Body of pancreas (tissue), 4 donors: ENCODE data around the gene SORCS1. TPM values are rescaled to one million over a fixed set of nuclear protein-coding genes. Genes with fewer than 3 reads are reported as not detected.

Source experiments
- ATAC-seq: fragments of 150-250 bp; one replicate; pipeline ENCODE4 v1.9.1; 2016
- DNase-seq, 4 donors: peaks; one replicate each; pipeline ENCODE4 v3.0.0-alpha.2; 2019
- H3K27ac ChIP-seq, 4 donors: fragments of 200-600 bp; sonication (generic); 1 replicate in 3 of 4; 2 replicates in 1 of 4; pipeline versions ENCODE4 v1.5.1 to v1.6.1; 2016 to 2019; ENCODE audit warnings: mild to moderate bottlenecking in 1 of 4, mixed read lengths in 1 of 4, moderate library complexity in 1 of 4
- H3K27me3 ChIP-seq, 2 donors: fragments of 200-600 bp; sonication (generic); one replicate each; pipeline ENCODE4 v1.6.0; 2016; ENCODE audit warnings: mild to moderate bottlenecking in 1 of 2
- H3K36me3 ChIP-seq, 2 donors: fragments of 200-600 bp; sonication (generic); replicated peaks in 1 of 2; 2 replicates each; pipeline ENCODE4 v1.5.1; 2016; ENCODE audit warnings: low read depth in 2 of 2; ENCODE audit not compliant: insufficient read depth in 1 of 2
- H3K4me1 ChIP-seq: fragments of 200-600 bp; sonication (generic); one replicate; pipeline ENCODE4 v1.6.0; 2016
- H3K4me3 ChIP-seq, 2 donors: fragments of 200-600 bp; sonication (generic); 1 replicate in 1 of 2; 2 replicates in 1 of 2; pipeline ENCODE4 v1.5.1; 2016 to 2019
- H3K9me3 ChIP-seq, 3 donors: fragments of 200-600 bp; sonication (generic); 1 replicate in 2 of 3; 2 replicates in 1 of 3; pipeline ENCODE4 v1.5.1; 2016
- CTCF ChIP-seq, 7 experiments: fragments of 450-650 bp in 4 of 7; fragments of 200-600 bp in 3 of 7; sonication (generic) in 3 of 7; IDR thresholded peaks; one replicate each; pipeline ENCODE4 v1.5.1; 2016 to 2019; ENCODE audit warnings: antibody characterized with exemption in 7 of 7
- POLR2A ChIP-seq, 3 donors: fragments of 450-650 bp; IDR thresholded peaks; one replicate each; pipeline ENCODE4 v1.6.1; 2016; ENCODE audit warnings: antibody characterized with exemption in 3 of 3, mild to moderate bottlenecking in 2 of 3
- WGBS, 2 donors: methylation state at CpG; one replicate each; pipeline ENCODE4 v1.1.5; 2017; 5-methylcytosine and 5-hydroxymethylcytosine counted together
- intact Hi-C: fragments of 100-400 bp; cut with DNase I; formaldehyde crosslinking; loops from one replicate; pipeline ENCODE4 v1.15.1; 2023
- total RNA-seq, 2 donors: library from RNA; depleted of rRNA; stranded (reverse); fragments of >200 nt; gene quantifications; one replicate each; pipeline ENCODE4 v1.1.0, GENCODE V29; 2016

Gene SORCS1
- total RNA-seq, 2 donors from 2014 or later: 1.3 to 6.0 TPM

GRCh38 chr10:106785528-106785927 is 379.0 kb downstream of the SORCS1 start:
- Histone ChIP-seq H3K4me3 (no peak overlapping the region), H3K4me1 (no peaks in the 10 kb centered on the region), H3K9me3 (no peaks in the 10 kb centered on the region), H3K27me3 (no peaks in the 10 kb centered on the region), H3K27ac (no peak overlapping the region), H3K36me3 (no peaks in the 10 kb centered on the region)
- 44% methylated on average over 3 of the region's 3 CpGs for WGBS, 2 donors
- no peak for ATAC-seq
- DNase-seq: no peak
- intact Hi-C loops: no loop called here
- TF ChIP-seq POLR2A (IDR thresholded peaks at IDR 0.05) (no peak), CTCF (IDR thresholded peaks at IDR 0.05) (no peak)

GRCh38 chr10:106780632-106781031 is 383.9 kb downstream of the SORCS1 start:
- Histone ChIP-seq H3K27ac (no peak overlapping the region), H3K36me3 (no peaks in the 10 kb centered on the region), H3K4me3 (no peak overlapping the region), H3K27me3 (no peaks in the 10 kb centered on the region), H3K9me3 (no peaks in the 10 kb centered on the region), H3K4me1 (no peaks in the 10 kb centered on the region)
- no peak for DNase-seq
- TF ChIP-seq CTCF (IDR thresholded peaks at IDR 0.05) (no peak), POLR2A (IDR thresholded peaks at IDR 0.05) (no peak)
- intact Hi-C loops: no loop called here
- no peak for ATAC-seq
- WGBS, 2 donors: 24 to 26% methylated on average over 3 of the region's 3 CpGs

GRCh38 chr10:106777841-106778240 is 386.7 kb downstream of the SORCS1 start:
- Histone ChIP-seq H3K4me1 (no peaks in the 10 kb centered on the region), H3K27me3 (no peaks in the 10 kb centered on the region), H3K27ac (no peak overlapping the region), H3K4me3 (no peak overlapping the region), H3K9me3 (no peaks in the 10 kb centered on the region), H3K36me3 (no peaks in the 10 kb centered on the region)
- DNase-seq (no peak), ATAC-seq (no peak)
- TF ChIP-seq POLR2A (IDR thresholded peaks at IDR 0.05) (no peak), CTCF (IDR thresholded peaks at IDR 0.05) (no peak)
- intact Hi-C loops: no loop called here
- WGBS, 2 donors: 20 to 32% methylated on average over 1 of the region's 1 CpG

- ATAC-seq (no peak), DNase-seq (no peak)
- 68 to 77% methylated on average over 4 of the region's 4 CpGs for WGBS, 2 donors
- no peak overlapping the region for H3K4me3 ChIP-seq
- no peaks in the 10 kb centered on the region for H3K4me1 ChIP-seq
- no peaks in the 10 kb centered on the region for H3K36me3 ChIP-seq
- no peak overlapping the region for H3K27ac ChIP-seq
- H3K9me3 ChIP-seq: no peaks in the 10 kb centered on the region
- intact Hi-C loops: no loop called here
- H3K27me3 ChIP-seq: no peaks in the 10 kb centered on the region
- TF ChIP-seq POLR2A (IDR thresholded peaks at IDR 0.05): no peak
- no peak for TF ChIP-seq CTCF (IDR thresholded peaks at IDR 0.05)
Observed at GRCh38 chr10:106775127-106775526, 389.4 kb downstream of the SORCS1 start.

GRCh38 chr10:106772957-106773356 is 391.5 kb downstream of the SORCS1 start:
- Histone ChIP-seq H3K27ac (no peak overlapping the region), H3K4me1 (no peaks in the 10 kb centered on the region), H3K4me3 (no peak overlapping the region), H3K9me3 (no peaks in the 10 kb centered on the region), H3K27me3 (no peaks in the 10 kb centered on the region), H3K36me3 (no peaks in the 10 kb centered on the region)
- ATAC-seq (no peak), DNase-seq (no peak)
- WGBS, 2 donors: 39 to 46% methylated on average over 2 of the region's 2 CpGs
- no peak for TF ChIP-seq POLR2A (IDR thresholded peaks at IDR 0.05)
- no peak for TF ChIP-seq CTCF (IDR thresholded peaks at IDR 0.05)
- intact Hi-C loops: no loop called here
